ENCODE data around the gene TLCD3A.
"Not testable (repeated sequence)": the region's sequence is repeated elsewhere in the genome, so short reads cannot be mapped to it uniquely, and the experiment has no call there.

The TLCD3A gene

DNA sequence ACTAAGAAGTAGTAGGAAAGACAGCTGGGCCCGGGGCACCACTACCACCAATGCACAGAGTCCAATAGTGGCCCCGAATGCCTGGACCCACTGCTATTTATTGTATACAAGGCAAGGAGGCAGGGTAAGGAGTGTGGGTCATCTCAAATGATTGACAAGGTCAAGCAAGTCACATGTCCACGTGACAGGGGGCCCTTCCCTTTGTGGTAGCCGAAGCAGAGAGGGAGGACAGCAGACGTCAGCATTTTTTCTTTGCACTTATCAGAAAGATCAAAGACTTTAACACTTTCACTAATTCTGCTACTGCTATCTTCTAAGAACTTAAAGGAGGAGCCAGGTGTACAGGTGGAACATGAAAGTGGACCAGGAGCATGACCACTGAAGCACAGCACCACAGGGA lies 24.3 kb upstream of the TLCD3A start:
- DNase-seq (ENCODE audit: low read depth): no peak

DNA sequence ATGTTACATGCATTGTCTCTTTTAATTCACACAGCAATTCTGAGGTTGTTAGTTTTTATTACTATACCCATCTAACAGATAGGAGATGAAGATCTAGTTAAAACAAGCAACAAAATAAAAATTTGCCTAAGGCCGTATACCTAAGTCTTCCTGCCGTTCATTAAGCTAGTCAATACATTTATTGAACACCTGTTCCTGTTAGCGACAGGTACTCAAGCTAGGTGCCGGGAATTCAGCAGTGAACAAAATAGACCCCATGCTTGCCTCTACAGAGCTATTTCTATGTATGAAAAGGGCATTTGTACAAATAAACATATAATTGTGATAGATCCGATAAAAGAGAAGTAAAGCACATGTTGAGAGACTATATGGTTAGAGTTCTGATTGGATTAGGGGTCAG lies 14.3 kb upstream of the TLCD3A start:
- no peak for DNase-seq (ENCODE audit: low read depth)

DNA sequence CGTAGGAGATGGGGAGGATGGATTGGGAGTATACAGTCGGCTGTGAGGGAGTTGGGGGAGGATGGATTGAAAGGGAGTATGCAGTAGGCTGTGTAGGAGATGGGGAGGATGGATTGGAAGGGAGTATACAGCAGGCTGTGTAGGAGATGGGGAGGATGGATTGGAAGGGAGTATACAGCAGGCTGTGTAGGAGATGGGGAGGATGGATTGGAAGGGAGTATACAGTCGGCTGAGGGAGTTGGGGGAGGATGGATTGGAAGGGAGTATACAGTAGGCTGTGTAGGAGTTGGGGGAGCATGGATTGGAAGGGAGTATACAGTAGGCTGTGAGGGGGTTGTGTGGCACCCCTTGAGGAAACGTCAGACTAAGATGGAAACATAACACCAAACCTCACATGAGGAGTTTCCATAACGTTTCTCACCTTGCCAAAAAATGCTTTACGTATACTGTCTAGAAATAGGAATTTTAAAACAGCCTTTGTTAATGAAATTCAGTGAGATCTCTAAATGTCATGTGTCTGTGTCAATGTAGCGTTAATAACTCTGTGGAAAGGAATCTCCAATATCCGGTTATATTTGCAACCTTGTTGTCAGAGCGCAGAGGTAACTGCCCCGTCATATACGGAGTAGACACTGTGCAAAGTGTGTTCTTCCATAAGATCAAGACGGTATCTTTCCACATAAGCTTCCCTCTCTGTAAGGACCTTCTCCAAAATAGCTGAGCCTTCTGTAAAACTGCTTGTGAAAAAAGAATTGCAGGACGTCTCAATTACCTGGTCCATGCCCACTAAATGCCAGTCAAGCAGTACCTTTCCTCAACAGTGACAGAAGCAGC lies 11.5 kb upstream of the TLCD3A start:
- no peak for DNase-seq (ENCODE audit: low read depth)

DNA sequence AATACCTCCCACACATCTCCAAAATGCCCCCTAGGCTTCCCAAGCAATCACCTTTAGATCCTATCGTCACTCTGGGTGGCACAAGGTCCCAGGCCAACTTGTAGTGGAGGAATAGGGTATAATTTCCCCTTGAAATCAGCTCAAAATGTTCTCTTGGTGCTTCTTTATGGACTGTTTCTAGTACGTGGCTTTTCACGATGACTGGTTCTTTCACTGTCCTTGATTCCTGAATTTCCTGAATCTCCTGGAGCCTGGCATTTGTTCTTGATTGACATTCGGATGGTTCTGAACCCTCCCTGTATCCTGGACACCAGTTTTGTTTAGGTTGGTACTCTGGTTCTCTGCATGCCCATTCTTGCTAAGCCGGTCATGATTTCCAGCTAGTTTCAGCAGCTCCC lies 10.9 kb upstream of the TLCD3A start:
- DNase-seq (ENCODE audit: low read depth): no peak

DNA sequence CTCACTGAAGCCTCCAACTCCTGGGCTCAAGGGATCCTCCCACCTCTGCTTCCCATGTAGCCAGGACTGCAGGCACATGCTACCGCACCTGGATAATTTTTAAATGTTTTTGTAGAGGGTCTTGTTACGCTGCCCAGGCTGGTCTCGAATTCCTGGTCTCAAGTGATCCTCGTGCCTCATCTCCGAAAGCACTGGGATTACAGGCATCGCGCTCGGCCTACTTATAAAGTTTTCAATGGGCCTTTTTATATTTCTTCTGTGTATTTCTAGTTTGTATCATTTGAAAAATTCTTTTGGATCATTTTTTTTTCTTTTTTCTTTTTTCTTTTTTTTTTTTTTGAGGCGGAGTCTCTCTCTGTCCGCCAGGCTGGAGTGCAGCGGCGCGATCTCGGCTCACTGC lies 7.3 kb upstream of the TLCD3A start:
- no peak for DNase-seq (ENCODE audit: low read depth)

DNA sequence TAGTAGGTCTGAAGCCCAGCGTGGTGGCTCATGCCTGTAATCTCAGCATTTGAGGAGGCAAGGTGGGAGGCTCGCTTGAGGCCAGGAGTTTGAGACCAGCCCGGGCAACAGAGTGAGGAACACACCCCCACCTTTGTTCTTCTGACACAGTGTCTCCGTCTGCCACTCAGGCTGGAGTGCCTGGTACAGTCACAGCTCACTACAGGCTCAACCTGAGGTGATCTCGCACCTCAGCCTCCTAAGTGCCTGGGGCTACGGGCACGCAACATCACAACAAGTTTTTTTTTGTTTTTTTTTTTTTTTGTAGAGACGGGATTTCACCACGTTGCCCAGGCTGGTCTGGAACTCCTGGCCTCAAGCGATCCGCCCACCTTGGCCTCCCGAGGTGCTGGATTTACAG lies 6.7 kb upstream of the TLCD3A start:
- no peak for DNase-seq (ENCODE audit: low read depth)

DNA sequence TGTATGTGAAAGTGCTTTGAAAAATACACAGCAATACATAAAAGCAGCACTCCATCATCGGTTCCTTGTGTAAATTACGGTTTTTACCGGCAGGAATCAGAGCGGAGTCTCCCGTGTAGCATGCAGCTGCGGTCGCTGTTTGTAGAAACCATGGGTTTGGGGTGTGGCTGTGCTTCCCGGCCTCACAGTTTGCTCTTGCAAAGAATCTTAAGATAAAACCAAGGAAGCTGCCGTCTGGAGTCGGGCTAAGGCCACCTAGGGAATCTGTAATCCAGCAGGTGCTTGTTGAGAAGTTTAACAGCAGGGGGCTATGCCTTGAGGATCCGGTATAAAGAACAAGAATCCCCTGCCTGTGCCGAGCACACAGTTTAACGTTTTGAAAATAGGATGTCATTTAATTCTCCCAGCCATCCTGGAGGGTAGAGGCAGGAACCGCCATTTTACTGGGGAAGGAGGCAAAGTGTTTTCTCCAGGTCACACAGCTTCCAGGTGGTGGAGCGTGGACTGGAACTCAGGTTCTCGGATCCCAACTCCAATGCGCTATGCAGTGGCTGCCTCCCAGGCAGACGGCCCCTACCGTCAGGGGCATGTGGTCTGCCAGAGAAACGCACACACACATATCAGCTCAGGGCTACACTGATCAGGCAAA lies 6.0 kb upstream of the TLCD3A start:
- no peak for DNase-seq (ENCODE audit: low read depth)

DNA sequence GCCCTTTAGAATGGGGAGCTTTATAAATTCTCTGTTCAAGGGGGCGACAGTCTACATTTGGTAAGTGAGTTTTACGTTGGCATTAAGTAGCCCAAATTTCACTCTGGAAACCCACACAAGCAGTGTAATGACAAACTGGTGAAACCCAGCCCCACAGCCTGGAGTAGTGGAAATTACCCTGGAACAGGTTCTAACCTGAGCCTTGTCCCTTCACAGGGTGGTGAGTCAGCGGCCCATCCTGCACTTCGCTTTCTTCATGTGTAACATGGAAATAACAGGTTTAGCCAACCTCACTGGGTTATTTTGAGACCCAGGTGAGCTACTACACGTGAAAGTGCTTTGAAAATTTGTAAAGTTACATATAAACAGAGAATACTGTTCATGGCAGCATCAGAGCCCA lies 3.5 kb upstream of the TLCD3A start:
- no peak for DNase-seq (ENCODE audit: low read depth)

DNA sequence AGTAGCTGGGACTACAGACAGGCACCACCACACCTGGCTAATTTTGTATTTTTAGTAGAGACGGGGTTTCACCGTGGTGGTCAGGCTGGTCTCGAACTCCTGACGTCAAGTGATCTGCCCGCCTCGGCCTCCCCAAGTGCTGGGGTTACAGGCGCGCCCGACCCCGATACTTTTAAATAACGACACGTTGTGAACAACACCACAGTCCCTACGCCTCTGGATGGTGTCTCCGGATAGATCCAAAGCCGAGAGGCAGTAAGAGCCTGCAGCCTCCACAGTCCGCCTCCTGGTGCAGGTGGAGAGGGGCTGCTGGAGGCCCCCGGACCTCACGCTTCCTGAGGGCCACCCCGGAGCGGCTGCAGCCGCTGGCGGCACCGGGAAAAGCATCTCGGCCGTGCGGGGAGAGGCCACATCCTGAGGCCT lies 741 bp upstream of the TLCD3A start:
- no peak for DNase-seq (ENCODE audit: low read depth)

DNA sequence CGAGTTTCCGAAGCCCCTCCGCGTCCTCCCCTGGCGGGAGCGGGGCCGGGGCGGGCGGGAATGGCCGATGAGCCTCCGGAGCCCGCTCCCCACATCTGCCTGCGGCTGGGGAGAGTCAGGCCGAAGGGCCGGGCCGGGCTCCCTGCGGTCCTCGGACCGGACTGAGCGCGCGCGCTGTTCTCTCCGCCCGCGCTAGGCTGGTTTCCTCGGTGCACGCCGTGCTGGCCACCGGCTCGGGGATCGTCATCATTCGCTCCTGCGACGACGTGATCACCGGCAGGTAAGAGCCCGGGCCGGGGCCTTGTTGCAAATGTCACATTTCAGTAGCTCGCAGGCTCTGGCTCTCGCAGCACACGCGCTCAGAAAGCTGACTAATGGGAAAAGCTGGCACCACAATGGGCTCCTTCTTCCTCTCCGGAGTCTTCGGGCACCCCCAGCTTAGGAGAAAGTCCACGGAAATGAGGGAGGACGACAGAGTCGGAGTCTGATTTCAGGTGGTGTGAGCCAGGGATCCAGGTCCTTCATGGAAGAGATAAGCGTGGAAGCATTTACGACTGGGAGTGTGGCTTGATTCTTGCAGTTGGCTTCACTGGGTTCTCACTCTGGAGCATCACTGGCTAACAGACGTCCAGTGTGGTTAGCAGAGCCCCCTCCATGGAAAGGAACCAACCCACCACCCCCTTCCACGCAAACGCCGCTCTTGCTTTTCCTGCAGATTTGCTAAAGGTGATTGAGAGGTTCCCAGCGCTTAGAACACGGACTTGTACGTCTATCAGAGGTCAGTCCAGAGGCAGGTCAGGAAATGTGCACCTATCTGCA lies 715 bp downstream of the TLCD3A start:
- no peak for DNase-seq (ENCODE audit: low read depth)

DNA sequence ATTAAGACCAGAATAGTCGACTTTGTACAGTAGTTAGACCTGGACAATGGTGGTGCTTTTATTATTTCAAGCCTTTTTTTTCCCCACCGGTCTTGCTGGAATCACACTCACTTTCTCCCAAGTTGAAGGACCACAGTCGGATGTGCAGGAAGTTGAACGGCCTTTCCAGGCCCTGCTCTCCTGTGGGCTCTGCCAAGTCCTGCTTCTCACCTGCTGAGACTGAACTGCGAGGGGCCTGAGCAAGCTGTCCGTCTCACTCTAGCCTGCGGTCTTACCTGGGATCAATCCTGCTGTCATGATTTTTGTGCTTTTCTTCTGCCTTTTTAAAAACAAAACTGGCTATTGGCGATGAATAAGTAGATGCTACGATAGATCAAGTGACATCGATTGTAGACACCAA lies 1.3 kb downstream of the TLCD3A start:
- no peak for DNase-seq (ENCODE audit: low read depth)

DNA sequence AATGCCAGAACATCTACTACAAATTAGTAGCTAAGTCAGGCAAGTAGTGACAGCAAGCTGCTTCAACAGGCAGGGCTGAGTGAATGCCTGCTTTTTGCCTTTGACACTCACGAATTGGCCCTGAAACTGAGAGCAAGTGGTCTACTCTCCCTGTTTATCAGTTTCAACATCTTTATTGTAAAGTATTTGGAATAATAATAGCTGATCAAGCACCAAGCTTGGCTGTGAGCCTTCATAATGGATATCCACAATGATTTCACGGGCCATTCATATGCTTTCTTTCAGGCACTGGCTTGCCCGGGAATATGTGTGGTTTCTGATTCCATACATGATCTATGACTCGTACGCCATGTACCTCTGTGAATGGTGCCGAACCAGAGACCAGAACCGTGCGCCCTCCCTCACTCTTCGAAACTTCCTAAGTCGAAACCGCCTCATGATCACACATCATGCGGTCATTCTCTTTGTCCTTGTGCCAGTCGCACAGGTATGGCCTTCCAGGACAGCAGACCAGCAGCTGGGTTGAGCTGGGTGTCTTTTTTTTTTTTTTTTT lies 5.2 kb downstream of the TLCD3A start:
- DNase-seq (ENCODE audit: low read depth): no peak

DNA sequence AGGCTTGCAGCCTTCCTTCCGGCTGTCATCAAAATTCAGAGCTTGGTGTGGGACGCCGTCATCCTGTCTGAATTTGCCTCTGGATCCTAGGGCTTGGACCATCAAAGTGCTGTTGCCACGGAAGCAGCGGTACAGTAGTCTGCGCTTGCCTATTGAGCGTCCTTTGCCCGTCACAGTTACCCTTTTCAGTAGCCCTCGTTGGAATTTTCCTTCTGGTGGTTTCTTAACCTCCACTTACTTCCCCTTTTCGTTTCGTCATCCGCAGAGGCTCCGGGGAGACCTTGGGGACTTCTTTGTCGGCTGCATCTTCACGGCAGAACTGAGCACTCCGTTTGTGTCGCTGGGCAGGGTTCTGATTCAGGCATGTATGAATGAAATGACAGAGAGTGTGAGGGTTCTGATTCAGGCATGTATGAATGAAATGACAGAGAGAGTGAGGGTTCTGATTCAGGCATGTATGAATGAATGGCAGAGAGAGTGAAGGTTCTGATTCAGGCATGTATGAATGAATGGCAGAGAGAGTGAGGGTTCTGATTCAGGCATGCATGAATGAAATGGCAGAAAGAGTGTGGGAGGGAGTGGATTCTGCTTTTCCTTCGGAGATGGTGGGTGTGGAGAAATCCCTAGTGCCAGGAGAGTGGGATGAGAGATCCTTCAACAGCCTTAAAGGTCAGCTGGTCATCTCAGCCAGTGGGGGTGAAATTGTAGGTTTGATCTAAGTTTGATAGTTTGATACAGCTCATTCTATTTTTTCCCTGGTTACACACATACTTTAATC lies 8.0 kb downstream of the TLCD3A start:
- DNase-seq (ENCODE audit: low read depth): no peak

DNA sequence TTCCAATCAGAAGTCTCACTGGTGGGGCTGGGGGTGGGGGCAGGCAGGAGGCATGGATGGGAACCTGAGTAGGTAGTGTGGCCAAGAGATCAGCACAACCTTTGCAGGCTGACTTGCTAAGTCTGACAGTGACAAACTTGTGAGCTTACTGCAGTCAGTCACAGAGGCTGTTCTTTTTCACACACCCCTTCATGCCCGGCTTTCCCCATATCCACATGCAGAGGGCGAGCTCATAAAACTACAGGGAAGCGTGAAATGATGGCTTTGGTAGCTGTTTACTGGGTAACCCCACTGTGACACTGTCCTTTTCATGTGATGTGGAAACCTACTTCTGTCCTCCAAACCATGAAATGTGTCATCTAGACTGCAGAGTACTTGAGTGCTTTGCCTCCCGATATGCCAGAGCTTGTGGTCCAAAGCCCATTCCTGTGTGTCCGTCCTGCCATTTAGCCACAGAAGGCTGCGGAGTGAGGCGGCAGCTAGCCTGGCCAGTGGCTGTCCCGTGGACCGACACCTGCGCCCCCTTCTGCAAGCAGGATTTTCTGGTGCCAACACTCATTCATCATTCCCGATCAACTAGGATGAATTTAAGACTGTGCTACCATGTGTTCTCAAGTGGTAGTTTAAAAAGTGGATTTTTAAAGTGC lies 9.9 kb downstream of the TLCD3A start:
- no peak for DNase-seq (ENCODE audit: low read depth)

DNA sequence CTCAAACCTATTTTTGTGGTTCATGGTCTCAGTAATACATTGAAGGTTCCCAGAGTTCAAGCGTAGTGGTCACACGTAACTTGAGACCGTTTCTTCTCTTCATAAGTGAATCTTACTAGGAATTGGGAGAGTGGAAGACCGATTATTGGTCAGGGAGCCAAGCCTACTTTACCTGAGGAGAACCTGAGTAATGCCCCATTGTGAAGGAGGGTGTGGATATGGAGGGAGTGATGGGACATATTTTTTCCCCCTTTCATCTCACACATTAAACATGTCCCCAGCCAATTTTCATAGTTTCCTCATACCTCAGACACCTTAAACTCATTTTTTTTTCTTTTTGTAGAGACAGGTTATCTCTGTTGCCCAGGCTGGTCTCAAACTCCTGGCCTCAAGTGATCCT lies 10.7 kb downstream of the TLCD3A start:
- DNase-seq (ENCODE audit: low read depth): no peak

DNA sequence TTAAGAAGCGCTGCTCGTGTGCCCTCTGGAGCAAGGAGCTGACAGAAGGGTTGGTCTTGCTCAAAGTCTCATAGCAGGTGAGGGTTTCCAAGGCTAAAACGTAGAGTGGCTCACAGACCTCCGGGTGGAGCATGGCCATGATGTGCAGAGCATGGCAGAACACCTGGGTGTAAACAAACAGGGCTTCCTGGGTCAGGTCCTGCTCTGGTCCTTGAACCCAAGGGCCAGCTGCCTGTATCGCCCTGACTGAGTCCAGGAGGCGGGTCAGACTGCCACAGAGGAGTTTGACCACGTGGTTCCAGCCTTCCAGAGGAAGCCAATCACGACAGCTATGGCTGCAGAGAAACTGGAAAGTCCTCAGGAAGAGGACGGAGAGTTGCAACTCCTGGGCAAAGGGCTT lies 12.5 kb downstream of the TLCD3A start:
- no peak for DNase-seq (ENCODE audit: low read depth)

DNA sequence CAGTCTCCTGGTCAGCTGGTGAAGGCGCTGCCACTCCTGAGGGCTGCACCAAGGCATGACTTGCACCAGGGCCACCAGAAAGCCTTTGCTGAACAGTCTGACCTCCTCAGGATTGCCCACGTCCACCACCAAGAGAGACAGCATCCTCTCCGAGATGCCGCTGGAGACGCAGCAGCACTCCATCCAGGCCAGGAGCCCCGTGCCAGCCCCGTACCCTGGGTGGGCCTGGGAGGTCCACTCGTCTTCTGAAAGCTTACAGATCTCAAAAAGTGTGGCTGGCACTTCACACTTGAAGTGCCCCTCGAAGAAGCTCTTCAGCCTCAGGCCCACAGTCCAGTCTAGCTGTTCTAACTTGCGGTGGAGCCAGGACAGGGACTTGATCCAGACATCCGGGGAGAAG lies 13.0 kb downstream of the TLCD3A start:
- no peak for DNase-seq (ENCODE audit: low read depth)

DNA sequence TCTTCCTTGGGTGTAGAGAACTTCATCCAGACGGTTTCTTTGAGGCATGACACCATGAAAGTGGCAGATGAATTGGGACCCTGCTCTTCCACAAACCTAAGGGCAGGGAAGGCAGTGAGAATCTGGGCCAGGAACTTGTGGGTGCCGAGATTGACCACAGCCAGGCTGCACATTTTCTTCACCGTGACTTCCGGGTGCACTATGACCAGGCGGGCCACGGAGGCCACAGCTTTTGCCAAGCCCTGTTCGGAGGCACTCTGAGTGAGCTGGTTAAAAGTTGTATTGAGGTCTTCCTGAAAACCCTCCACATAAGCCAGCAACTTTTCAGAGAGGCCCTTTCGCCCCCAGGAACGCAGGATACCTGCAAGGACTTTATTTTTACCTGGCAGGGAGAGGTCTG lies 13.8 kb downstream of the TLCD3A start:
- DNase-seq (ENCODE audit: low read depth): no peak

DNA sequence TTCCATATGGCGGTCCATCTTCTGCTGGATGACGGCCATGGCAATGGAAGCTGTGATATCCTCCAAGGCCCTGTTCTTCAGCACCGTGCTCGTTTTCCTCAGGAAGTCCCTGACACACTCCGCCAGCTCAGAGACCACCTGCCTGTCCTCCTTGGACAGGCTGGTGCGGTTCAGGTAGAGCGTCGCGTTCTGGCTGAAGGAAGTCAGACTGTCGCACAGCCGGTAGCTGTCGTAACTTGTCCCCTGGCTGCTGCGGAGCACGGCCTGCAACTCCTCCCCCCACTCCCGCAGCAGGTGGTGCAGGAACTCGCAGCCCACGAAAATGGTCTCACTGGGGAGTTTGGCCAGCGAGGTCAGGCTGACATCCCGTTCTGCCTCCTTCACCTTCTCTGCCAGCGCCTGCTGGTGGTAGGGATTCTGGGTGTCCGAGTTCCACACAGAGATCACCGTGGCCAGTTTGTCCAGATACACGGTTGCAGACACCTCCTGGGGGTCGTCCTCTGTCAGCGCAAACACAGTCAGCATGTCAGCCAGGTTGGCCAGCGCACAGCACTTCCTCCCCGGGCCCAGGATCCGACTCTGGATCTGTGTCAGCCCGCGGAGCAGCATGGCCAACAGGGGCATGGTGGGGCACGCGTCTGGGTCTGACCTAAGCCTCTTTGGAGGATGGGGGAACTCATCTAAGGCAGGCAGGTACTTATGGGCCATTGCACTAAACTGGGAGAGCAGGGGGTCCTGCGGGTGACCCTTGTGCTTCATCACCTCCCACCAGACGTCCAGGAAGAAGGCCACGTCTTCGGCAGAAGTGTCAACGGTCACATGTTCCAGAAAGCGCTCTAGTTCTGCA lies 14.6 kb downstream of the TLCD3A start:
- no peak for DNase-seq (ENCODE audit: low read depth)

DNA sequence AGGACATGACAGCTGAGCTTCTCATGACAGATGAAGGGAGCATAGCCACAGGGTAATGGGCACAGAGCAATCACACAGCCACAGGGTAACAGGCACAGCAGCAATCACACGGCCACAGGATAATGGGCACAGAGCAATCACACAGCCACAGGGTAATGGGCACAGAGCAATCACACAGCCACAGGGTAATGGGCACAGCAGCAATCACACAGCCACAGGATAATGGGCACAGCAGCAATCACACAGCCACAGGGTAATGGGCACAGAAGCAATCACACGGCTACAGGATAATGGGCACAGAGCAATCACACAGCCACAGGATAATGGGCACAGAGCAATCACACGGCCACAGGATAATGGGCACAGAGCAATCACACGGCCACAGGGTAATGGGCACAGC lies 16.2 kb downstream of the TLCD3A start:
- DNase-seq (ENCODE audit: low read depth): not testable (repeated sequence)

All from stromal cell of bone marrow (primary cell).